K562 (cell line): ENCODE data around the gene SORCS2. TPM values are rescaled to one million over a fixed set of nuclear protein-coding genes. Genes with fewer than 3 reads are reported as not detected.
A peak's percentile ranks its signal among the peaks of the same experiment; 100 is the strongest.

ENCODE experiments used
- ATAC-seq: fragments of 200-7000 bp; cut with Tn5 transposase; 3 replicates; pipeline ENCODE4 v1.9.1; 2020; ENCODE audit warnings: moderate library complexity
- BruUV-seq: library from RNA; stranded (reverse); fragments of 400-500 nt; replicated peaks from 2 replicates; lab custom pipeline; 2021; lab: Mats Ljungman, UMichigan
- CTCF ChIA-PET: fragments of 300-600 bp; formaldehyde crosslinking; extraction: SDS; loops from one replicate; lab custom pipeline; 2021; ENCODE audit warnings: low intra/inter-chr PET ratio; lab: Yijun Ruan, JAX
- POLR2A ChIA-PET: fragments of 300-600, 350-650 bp; sonication (Branson Sonifier 250); formaldehyde crosslinking; extraction: SDS; loops from one replicate; lab custom pipeline; 2021; ENCODE audit warnings: antibody characterized with exemption, inconsistent platforms; lab: Yijun Ruan, JAX
- DNase-seq, 4 experiments: peaks; one replicate each; pipeline versions ENCODE4 v3.0.0 to v3.0.0-alpha.2; 2011 to 2018; ENCODE audit warnings: low spot score in 3 of 4, mixed read lengths in 3 of 4; ENCODE audit errors: extremely low read depth in 1 of 4
- FAIRE-seq: peaks from 2 replicates; lab custom pipeline; 2011; peaks lifted over from hg19 to GRCh38; lab: Jason Lieb, UNC
- H2AFZ ChIP-seq: 2 replicates; pipeline ENCODE4 v1.6.0; 2011; ENCODE audit warnings: low read depth, low read length, control low read depth, inconsistent platforms
- H3K27ac ChIP-seq: fragments of 200-600 bp; 3 replicates; pipeline ENCODE4 v1.8.0; 2011; ENCODE audit warnings: low read depth, mild to moderate bottlenecking, control low read depth, inconsistent platforms, low read length, moderate library complexity, mixed read lengths; ENCODE audit errors: extremely low read depth
- H3K27me3 ChIP-seq, 2 experiments: fragments of 300-600 bp in 1 of 2; 2 replicates in 1 of 2; 3 replicates in 1 of 2; pipeline versions ENCODE4 v1.6.0 to v1.8.0; 2011; ENCODE audit warnings: inconsistent platforms in 2 of 2, low read length in 2 of 2, mild to moderate bottlenecking in 1 of 2, mixed read lengths in 1 of 2, moderate library complexity in 1 of 2; ENCODE audit not compliant: control insufficient read depth in 2 of 2, insufficient read depth in 2 of 2
- H3K36me3 ChIP-seq: fragments of 300-600 bp; 3 replicates; pipeline ENCODE4 v1.8.0; 2011; ENCODE audit warnings: mild to moderate bottlenecking, low read length, inconsistent platforms; ENCODE audit not compliant: control insufficient read depth, insufficient read depth
- H3K4me1 ChIP-seq, 2 experiments: fragments of 200-600 bp in 1 of 2; replicated peaks in 1 of 2; 2 replicates in 1 of 2; 3 replicates in 1 of 2; pipeline versions ENCODE4 v1.5.1 to v1.8.0; 2011; ENCODE audit warnings: inconsistent platforms in 2 of 2, low read length in 2 of 2, mild to moderate bottlenecking in 1 of 2, mixed read lengths in 1 of 2, moderate library complexity in 1 of 2; ENCODE audit not compliant: control insufficient read depth in 2 of 2, insufficient read depth in 2 of 2
- H3K4me2 ChIP-seq: 2 replicates; pipeline ENCODE4 v1.6.1; 2011; ENCODE audit warnings: low read length, control low read depth, inconsistent platforms, mixed read lengths; ENCODE audit not compliant: insufficient read depth
- H3K4me3 ChIP-seq: fragments of 200-600 bp; sonication (generic), shearing (Covaris generic); 2 replicates; pipeline ENCODE4 v1.5.1; 2016; ENCODE audit warnings: control low read depth, inconsistent platforms
- H3K79me2 ChIP-seq: fragments of 200-600 bp; 3 replicates; pipeline ENCODE4 v1.8.0; 2011; ENCODE audit warnings: low read length, inconsistent platforms; ENCODE audit not compliant: control insufficient read depth, insufficient read depth
- H3K9ac ChIP-seq, 2 experiments: 2 replicates each; pipeline versions ENCODE4 v1.6.0 to v1.6.1; 2011; ENCODE audit warnings: low read depth in 2 of 2, low read length in 2 of 2, control low read depth in 1 of 2, inconsistent platforms in 1 of 2, mild to moderate bottlenecking in 1 of 2, mixed read lengths in 1 of 2; ENCODE audit not compliant: insufficient read depth in 1 of 2
- H3K9me1 ChIP-seq: one replicate; pipeline ENCODE4 v1.6.0; 2011; ENCODE audit warnings: inconsistent platforms, mild to moderate bottlenecking, low read length, moderate library complexity; ENCODE audit not compliant: control insufficient read depth, insufficient read depth
- H3K9me3 ChIP-seq: replicated peaks from 2 replicates; pipeline ENCODE4 v1.5.1; 2011; ENCODE audit warnings: low read depth, low read length, inconsistent platforms; ENCODE audit not compliant: control insufficient read depth, insufficient read depth
- H4K20me1 ChIP-seq: replicated peaks from 2 replicates; pipeline ENCODE4 v1.6.1; 2011; ENCODE audit warnings: low read length, inconsistent platforms, mixed read lengths; ENCODE audit not compliant: control insufficient read depth, insufficient read depth
- EGR1 ChIP-seq: fragments of 450-650 bp; conservative IDR thresholded peaks from 2 replicates; pipeline ENCODE4 v1.6.1; 2017; ENCODE audit warnings: mild to moderate bottlenecking
- ZNF695 ChIP-seq: fragments of 450-650 bp; formaldehyde crosslinking; IDR thresholded peaks from 2 replicates; pipeline ENCODE4 v1.4.0; 2020; ENCODE audit warnings: mild to moderate bottlenecking, moderate library complexity
- WGBS: fragments of 100-300 bp; shearing (Covaris generic); methylation state at CpG from one replicate; pipeline ENCODE4 v1.1.6; 2016; ENCODE audit warnings: low coverage, mixed read lengths; ENCODE audit not compliant: insufficient coverage; ENCODE audit errors: missing lambda C conversion rate; 5-methylcytosine and 5-hydroxymethylcytosine counted together
- in situ Hi-C: fragments of 300-500 bp; cut with MboI; formaldehyde crosslinking; loops from 4 replicates; pipeline ENCODE4 v1.15.0; 2018; ENCODE audit warnings: inconsistent platforms, mixed read lengths
- intact Hi-C: fragments of 100-400 bp; cut with micrococcal nuclease; formaldehyde crosslinking; loops from 2 replicates; pipeline ENCODE4 v1.14.2; 2022
- polyA plus RNA-seq, 8 experiments: library from polyadenylated mRNA; depleted of rRNA in 4 of 8; stranded (reverse) in 5 of 8; unstranded in 3 of 8; fragments of >200 nt; fragmentation: Nextera tagmentation in 2 of 8; fragmentation: Illumina TruSeq in 1 of 8; extraction: Ambion mirVana in 2 of 8; extraction: Trizol in 1 of 8; gene quantifications; 2 replicates each; pipeline versions ENCODE4 v1.2.1 to v1.2.3, GENCODE V29; 2011 to 2014; ENCODE audit warnings: inconsistent platforms in 1 of 8, missing spikeins in 1 of 8
- total RNA-seq, 7 experiments: library from RNA; depleted of rRNA in 6 of 7; stranded (reverse); fragments of >200 nt in 6 of 7; fragmentation: Illumina TruSeq in 2 of 7; extraction: Trizol in 2 of 7; gene quantifications; 2 replicates each; pipeline versions ENCODE4 v1.2.1 to v1.2.3, GENCODE V29; 2011 to 2021; ENCODE audit warnings: low replicate concordance in 1 of 7
- TF ChIP-seq, protein P1 (sequence below): fragments of 250-450 bp; sonication (Bioruptor Pico); IDR thresholded peaks from 2 replicates; pipeline ENCODE4 v1.5.0; 2020; ENCODE audit warnings: mild to moderate bottlenecking, borderline replicate concordance

The SORCS2 gene
- total and polyA plus RNA-seq, 9 of the 15 experiments (the other 6 are each of a cell fraction or from before 2014, with no cell fraction given): not detected

DNA sequence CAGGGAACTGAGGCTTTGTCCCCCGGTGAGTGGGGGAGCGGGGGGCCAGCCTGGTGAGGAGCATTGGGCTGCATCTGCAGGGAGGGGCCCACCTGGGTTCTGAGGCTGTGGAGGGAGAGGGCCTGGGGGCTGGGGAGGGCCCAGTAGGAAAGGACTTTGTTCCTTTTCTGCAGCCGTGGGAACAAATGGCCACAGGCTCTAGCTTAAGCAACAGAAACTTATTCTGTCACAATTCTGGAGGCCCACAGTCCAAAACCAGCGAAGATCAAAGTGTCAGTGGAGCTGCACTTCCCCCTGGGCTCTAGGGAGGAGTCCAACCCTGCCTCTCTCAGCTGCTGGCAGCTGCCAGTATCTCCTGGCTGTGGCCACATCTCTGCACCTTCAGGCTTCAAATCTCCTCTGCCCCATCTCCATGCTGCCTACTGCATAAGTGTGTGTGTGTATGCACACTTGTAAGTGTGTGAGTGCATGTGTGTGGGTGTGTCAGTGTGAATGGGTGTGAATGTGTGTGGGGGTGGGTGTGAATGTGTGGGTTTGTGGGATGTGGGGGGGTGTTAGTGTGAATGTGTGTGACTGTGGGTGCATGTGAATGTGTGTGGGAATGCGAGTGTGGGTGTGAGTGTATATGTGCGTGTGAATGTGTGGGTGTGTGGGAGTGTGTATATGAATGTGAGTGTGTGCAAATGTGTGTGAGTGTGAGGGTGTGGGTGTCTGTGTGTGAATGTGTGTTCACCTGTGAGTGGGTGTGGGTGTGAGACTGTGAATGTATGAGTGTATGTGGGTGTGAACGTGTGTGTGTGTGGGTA lies 446.8 kb downstream of the SORCS2 start:
- WGBS: 0% methylated on average over 3 of the region's 7 CpGs
- Histone ChIP-seq H3K27ac (no peak overlapping the region), H3K4me3 (no peak overlapping the region), H2AFZ (no peak overlapping the region), H3K9me1 (no peaks in the 10 kb centered on the region), H3K36me3 (no peaks in the 10 kb centered on the region), H3K9me3 (no peaks in the 10 kb centered on the region; the same call in 1 of the 2 replicates), H3K27me3 (peaks cover 3 to 23% of the 10 kb centered on the region in 2 experiments; a peak in 3 of 5 replicates), H3K4me1 (no peaks in the 10 kb centered on the region), H4K20me1 (no peaks in the 10 kb centered on the region; the same call in 1 of the 2 replicates), H3K9ac (no peak overlapping the region), H3K4me2 (no peak overlapping the region), H3K79me2 (no peaks in the 10 kb centered on the region)
- ChIA-PET POLR2A (no interaction called here), CTCF (no interaction called here)
- in situ Hi-C loops (no loop called here), intact Hi-C loops (no loop called here)
- DNase-seq: no peak
- BruUV-seq: no TSS peak
- no peak for FAIRE-seq
- no peak for ATAC-seq
- TF ChIP-seq, protein P1, sequence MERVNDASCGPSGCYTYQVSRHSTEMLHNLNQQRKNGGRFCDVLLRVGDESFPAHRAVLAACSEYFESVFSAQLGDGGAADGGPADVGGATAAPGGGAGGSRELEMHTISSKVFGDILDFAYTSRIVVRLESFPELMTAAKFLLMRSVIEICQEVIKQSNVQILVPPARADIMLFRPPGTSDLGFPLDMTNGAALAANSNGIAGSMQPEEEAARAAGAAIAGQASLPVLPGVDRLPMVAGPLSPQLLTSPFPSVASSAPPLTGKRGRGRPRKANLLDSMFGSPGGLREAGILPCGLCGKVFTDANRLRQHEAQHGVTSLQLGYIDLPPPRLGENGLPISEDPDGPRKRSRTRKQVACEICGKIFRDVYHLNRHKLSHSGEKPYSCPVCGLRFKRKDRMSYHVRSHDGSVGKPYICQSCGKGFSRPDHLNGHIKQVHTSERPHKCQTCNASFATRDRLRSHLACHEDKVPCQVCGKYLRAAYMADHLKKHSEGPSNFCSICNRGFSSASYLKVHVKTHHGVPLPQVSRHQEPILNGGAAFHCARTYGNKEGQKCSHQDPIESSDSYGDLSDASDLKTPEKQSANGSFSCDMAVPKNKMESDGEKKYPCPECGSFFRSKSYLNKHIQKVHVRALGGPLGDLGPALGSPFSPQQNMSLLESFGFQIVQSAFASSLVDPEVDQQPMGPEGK (CRISPR knock-in tag): no peak
- no peak for TF ChIP-seq ZNF695 (CRISPR knock-in tag)
- TF ChIP-seq EGR1: 0 out of 2 replicates have a peak, but pooled peaks have one; percentile 20
